Fibroblast of villous mesenchyme (primary cell): ENCODE data around the gene NADK. TPM values are rescaled to one million over a fixed set of nuclear protein-coding genes. Genes with fewer than 3 reads are reported as not detected.

ENCODE experiments used
- DNase-seq: peaks from one replicate; pipeline ENCODE4 v3.0.0-alpha.2; 2010; ENCODE audit warnings: low read depth
- H3K4me3 ChIP-seq: 2 replicates; pipeline ENCODE4 v1.5.1; 2011; ENCODE audit warnings: low read depth, mild to moderate bottlenecking, low read length
- total RNA-seq: library from RNA; depleted of rRNA; stranded (reverse); fragments of >200 nt; gene quantifications from 2 replicates; pipeline ENCODE4 v1.2.3, GENCODE V29; 2012
- TF ChIP-seq, protein P1 (sequence below): IDR thresholded peaks from 2 replicates; pipeline ENCODE4 v1.5.1; 2012; ENCODE audit warnings: low read depth, mild to moderate bottlenecking, low read length; ENCODE audit not compliant: insufficient read depth

The NADK gene
- total RNA-seq, 1 donor, result 44.0 TPM

DNA sequence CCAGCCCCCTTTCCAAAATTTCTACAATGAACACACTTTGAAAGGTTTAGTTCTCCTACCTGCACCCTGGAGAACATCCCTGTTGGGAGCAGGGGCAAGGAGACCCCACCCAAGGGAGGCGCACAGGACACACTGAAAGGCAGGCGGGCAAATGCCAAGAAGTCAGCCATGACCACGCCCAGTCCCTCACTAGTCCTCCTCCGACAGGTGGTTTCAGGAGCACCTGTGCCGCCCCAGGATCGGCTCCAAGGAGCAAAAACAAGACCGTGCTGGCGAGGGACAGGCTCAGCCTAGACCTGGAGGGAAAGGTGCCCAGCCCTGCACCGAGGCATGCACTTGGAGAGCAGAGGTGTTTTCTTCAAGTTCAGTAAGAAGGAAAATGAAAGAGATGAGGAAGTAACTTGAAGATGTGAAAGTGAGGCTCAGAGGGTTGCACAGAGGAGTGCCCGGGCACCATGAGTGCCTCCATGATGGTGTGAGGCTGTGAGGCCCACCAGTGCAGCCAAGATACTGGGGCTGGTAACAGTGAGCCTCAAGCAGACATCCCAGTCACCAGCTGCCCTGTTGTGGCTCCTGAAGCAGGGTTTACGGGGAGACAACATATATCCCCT, 19.6 kb upstream of the NADK start:
- TF ChIP-seq, protein P1, sequence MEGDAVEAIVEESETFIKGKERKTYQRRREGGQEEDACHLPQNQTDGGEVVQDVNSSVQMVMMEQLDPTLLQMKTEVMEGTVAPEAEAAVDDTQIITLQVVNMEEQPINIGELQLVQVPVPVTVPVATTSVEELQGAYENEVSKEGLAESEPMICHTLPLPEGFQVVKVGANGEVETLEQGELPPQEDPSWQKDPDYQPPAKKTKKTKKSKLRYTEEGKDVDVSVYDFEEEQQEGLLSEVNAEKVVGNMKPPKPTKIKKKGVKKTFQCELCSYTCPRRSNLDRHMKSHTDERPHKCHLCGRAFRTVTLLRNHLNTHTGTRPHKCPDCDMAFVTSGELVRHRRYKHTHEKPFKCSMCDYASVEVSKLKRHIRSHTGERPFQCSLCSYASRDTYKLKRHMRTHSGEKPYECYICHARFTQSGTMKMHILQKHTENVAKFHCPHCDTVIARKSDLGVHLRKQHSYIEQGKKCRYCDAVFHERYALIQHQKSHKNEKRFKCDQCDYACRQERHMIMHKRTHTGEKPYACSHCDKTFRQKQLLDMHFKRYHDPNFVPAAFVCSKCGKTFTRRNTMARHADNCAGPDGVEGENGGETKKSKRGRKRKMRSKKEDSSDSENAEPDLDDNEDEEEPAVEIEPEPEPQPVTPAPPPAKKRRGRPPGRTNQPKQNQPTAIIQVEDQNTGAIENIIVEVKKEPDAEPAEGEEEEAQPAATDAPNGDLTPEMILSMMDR, result no peak
- no peak for DNase-seq
- H3K4me3 ChIP-seq, result no peak overlapping the region

DNA sequence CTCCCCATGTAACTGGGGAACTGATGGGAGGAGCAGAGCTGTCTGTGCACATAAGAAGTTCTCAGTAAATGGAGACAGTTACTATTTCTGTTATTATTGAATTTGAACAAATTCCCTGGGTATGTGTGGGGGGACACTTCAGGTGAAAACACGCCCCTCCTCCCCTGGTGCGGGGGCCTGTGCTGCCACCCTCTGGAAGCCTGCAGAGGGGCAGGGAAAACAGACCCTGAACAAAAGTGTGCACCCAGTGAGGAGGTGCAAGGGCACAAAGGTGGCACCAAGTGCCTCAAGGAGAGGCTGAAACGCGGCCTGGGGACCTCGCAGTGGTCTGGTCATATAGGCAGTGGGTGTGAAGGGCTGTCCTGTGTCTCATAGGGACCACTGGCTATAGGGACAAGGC, 18.2 kb upstream of the NADK start:
- DNase-seq, result no peak
- no peak overlapping the region for H3K4me3 ChIP-seq
- TF ChIP-seq, protein P1, result peak; percentile 35

DNA sequence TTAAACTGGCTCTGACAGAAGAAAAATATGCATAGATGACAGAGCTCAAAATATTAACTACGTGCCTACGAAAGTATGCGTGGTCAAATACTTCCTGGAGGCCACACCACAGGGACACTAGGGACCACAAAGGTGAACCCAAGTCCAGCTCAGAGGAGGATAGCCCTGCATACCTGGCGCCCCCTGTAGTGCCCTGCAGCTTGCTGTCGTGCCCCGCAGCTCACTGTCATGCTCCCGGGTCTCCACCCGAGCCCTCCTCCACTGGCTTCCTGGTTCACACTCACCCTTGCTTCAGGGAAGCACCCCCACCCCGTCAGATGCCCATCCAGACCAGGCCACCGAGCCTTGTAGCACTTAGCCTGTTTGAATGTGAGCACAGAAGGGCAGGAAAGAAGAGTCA, 16.7 kb upstream of the NADK start:
- DNase-seq, result no peak
- TF ChIP-seq, protein P1, result no peak
- H3K4me3 ChIP-seq, result no peak overlapping the region

DNA sequence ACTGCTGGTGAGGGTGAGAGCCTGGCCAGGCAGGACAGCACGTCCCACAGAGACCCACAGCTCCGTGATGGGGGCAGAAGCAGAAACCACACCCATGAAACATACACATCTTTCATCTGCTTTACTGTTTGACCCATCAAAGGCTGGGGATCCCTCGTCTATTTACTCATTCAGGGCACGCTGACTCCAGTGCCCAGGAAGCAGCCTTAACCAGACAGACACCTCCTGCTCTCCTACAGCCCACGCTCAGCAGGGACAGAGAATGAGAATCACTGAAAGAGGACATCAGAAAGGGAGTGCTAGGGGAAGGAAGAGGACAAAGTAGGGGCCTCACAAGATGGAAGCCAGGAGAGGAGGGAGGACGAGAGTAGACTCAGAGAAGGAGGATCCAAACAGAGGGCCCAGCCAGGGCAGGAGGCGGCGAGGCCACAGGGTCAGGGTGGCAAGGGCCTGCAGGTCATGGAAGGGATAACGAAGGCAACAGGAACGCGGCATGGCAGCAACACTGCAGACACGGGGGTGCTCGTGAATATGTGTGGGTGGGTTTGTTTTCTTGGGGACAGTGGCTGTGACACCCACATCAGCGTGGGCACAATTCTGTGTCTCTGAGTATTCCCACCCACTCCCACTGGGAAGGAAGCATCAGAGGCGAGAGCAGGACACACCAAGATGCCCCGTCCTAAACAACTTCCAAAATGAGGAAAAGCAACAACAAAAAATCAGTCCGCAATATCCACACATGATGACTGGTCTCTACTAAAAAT, 15.4 kb upstream of the NADK start:
- DNase-seq, result no peak
- TF ChIP-seq, protein P1, result no peak
- H3K4me3 ChIP-seq, result no peak overlapping the region

DNA sequence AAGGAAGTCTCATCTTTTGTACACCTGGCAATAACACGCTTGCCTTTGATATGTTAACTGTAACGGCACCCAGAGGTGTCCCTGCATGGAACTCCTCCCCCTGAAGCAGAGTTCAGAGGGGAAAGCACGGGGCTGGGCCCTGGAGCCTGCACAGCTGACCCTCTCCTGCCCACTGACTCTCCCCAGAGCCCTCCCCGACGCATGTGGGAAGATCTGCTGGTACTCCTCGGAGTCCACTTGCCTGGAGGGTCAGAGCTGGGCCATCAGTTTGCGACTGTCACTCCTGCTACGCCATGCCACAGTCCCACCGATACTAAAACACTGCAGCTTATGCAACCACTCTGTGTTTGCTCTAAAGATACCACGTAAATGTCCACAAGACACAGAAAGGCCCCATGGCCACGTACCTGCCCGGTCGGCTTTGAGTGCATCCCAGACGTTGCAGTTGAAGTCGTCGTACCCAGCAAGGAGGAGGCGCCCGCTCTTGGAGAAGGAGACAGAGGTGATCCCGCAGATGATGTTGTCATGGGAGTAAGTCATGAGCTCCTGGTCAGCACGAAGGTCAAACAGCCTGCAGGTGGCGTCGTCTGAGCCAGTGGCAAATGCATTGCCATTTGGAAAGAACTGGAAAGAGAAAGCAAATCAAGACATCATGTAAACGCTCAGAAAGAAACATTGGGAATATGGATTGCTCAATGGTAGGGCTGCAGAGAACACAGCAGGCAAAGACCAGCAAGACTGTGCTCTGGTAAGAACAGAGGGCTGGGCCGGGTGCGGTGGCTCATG, 10.6 kb upstream of the NADK start:
- TF ChIP-seq, protein P1, result peak; percentile 51
- peak; percentile 77 for DNase-seq
- no peak overlapping the region for H3K4me3 ChIP-seq

DNA sequence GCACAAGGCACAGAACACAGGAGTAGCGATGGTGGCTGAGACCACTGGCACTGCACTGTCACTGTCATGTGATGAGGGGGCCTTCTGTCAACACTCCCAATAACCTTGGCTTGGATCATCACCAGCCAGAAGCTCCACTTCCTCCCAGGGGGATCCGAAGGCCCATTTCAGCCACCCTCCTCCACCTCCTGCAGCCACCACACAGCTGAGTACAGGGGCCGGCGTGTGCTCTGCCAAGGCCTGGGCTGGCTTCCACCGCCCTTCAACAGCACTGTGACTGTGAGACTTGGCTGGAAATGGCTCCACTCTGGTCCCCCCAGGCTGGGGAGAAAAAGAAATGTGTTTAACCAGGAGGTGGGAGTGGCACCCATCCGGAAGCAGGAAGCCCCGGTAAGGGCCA, 9.9 kb upstream of the NADK start:
- TF ChIP-seq, protein P1, result no peak
- H3K4me3 ChIP-seq, result no peak overlapping the region
- no peak for DNase-seq
